NCI-H2107 (cell line): ENCODE data around the gene ELAVL2.
"Not testable (repeated sequence)": the region's sequence is repeated elsewhere in the genome, so short reads cannot be mapped to it uniquely, and the experiment has no call there.

ENCODE experiments used
- DNase-seq: peaks from one replicate; lab custom pipeline; 2025; lab: John Stamatoyannopoulos, UW

The ELAVL2 gene

DNA sequence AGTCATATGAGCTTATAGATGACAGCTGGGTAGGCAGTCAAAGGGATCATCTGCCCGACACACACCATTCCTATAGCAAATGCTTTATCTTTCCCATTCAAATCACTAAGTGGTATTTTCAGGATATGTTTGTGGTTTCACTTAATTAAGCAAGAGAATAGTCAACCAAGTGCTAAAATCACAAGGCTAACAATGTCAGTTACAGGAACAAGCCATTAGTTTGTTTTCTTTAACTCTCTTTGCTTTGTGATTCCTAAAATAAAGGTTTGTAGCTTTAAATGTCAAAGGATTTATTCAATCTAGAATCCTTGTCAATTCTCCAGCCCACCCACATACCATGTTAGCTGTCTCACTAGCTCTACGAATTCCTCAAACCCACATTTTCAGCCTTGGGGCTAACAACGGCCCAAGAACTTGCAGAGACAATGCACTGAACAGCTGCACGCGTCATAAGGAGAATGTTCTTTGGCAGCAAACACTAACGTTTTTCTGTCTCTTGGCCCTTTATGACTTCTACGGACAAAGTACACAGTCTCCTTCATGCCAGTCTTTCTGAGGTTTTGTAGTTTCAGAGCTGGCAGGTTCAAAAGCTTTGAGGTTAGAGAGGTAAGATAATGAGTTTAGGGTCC, 56.6 kb downstream of the ELAVL2 start:
- no peak for DNase-seq

DNA sequence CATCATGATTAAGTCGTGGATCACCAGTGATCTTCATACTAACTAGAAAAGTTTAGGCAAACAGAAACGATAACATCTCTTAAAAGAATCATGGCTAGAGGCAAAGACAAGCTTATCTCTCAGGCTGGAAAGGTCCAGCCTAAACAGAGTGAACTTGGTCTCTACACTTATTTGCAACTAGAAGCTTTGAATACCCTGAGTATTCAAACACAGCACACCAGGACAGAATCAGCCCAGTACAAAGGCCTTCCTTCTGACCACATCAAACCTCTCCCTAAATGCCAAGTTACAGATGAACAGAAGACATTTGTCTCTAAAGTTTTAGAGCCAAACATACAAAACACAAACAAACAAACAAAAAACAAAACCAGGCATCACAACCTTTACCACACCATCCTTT, 57.2 kb downstream of the ELAVL2 start:
- DNase-seq: no peak

DNA sequence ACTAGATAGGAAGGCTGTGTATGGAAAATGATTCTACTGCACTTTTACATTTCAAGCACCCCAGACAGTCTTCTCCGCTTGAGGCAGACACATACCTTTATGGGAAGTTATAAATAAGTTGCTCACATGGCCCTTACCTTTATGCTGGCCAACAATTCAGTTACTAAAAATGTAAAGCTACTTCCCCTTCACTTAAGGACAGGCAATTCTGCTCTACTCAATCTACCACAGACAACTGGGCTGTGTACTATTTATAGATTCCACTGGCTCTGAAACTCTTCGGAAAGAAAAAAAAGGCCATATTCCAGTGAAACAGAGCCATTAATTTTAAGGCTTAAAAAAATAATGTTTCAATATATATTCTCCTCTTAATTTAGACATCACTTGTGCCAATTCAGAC, 59.4 kb downstream of the ELAVL2 start:
- no peak for DNase-seq

DNA sequence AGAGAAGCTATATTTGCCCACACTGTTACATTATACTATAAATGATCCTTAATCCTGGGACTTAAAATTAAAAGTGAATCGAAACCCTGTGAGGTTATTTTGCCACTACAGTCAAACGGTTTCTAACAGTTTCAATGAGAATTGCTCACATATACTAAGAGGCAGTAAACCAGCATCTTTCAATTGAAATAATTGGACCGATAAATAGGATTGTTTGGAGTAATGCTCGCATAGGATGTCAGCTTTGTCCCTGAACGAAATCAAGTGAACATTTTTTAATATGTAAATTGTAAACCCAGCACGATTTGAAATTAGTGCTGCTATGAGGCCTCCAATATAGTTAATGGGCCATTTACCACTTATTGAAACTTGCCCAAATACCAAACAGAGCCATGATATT, 60.5 kb downstream of the ELAVL2 start:
- DNase-seq: no peak

DNA sequence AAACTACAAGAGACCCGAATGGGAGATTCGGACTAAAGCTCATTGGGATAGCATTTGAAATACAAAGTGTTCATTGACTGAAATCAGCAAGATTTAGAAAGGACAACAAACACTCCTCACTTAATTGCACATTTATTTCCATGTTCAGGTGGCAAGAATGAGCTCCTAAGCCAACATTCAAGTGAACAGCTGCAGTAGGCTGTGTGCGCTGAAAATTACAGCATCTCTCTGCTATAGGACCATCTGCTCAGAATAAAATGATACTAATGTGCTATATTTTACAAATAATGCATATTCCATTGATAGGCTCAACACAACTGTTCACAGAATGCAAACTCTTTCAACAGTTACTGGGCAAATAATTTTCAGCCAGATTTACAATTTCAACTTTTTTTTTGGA, 61.8 kb downstream of the ELAVL2 start:
- DNase-seq: no peak

DNA sequence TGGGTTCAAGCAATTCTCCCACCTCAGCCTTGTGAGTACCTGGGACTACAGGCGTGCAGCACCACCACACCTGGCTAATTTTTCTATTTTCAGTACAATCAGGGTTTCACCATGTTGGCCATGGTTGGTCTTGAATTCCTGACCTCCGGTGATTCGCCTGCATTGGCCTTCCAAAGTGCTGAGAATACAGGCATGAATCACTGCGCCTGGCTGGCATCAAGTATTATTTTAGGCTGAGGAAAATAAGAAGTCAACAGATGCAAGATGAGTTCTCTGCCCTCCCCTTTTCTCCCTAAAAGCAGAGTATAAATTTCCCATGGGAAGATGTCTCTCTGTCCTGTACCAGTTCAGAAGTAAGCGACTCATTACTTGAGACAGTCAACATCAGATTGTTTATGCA, 71.5 kb downstream of the ELAVL2 start:
- DNase-seq: no peak

DNA sequence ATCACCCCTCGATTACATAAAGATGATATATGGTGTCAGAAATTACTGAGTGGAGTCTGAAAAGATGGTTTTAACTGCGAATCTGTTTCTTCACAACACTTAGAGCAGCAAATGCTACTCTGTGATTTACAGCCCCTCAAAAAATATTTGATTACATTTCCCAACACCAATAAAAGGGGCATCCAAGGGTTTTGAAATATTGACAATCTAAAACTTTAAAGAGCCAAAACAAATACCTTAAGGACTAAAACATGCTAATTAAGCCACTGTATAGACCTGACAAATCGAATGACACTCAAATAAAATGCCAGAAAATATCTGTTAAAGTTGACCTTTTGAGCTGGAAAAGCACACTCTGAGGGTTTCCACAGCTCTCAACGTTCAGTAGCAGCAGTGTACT, 73.2 kb downstream of the ELAVL2 start:
- DNase-seq: no peak

DNA sequence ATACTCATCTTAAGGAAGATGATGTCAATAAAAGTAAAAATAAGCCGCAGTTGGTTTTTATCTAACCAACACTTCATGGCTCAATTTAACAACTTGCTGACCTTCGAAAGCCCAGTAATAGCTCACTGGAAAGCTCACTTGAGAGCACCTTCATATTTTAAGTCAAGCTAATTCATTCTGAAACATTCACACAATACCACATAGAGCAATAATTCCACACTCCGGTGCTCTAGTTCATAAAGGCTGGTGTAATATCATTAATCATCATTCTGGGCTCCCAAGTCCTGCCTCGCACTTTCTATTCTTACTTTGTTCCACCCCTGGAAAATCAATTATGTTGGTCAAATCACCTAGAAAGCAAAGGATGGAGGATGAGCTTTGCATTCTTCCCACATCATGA, 74.4 kb downstream of the ELAVL2 start:
- no peak for DNase-seq

DNA sequence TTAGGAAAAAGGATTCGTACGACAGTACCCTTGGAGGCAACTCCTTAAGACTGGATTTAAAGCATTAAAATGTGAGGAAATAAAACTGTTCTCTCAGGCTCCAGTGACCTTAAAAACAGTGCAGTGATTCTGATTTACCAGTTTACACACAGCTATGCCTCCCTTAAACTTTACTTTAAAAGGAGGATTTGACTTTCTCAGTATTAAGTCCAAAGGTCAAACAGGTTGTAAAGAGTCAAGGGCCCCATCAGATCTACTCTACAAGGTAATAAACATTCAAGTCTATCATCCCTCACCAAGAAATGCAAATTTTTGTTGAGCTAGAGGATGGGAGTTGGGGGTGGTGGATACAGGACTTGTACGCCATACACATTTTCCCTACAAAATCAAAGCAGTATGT, 75.2 kb downstream of the ELAVL2 start:
- DNase-seq: no peak

DNA sequence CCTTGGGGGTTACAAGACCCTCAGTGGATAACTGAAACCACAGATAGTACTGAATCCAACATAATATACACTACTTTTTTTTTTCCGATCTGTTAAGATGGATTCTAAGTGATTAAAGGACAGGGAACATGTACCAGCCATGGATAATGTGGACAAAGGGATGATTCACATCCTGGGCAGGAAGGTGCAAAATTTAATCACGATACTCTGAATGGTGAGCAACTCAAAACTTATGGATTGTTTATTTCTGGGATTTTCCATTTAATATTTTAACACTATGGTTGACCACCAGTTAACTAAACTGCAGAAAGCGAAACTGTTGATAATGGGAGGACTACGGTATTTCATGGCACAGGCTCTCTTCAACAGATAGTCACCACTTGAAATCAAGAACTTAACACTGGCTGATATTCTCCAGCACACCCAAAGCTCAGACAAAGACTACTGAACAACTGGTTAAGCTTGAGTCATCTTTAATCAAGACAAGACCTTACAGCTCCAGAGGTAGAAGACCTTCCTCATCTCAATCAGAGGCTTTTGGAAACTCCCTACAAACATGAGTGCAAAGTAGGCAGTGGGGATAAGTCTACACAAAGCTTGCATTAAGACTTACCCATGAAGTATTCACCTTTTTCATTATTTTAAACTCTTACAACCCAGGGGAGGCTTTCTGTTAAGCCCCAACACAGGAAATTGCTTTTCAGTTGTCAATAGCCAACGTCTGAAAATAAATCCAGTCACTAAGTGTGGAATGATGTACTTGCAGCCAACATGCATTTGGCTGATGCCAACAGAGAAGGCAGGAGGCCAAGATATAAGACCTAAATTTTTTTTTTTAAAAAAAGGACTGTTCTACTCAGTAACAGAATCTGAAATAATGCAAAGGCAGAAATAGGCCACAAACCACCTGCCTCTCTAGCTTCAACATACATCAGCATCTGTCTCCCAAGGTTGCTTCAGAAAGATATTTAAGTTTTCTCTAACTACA, 78.7 kb downstream of the ELAVL2 start:
- no peak for DNase-seq

DNA sequence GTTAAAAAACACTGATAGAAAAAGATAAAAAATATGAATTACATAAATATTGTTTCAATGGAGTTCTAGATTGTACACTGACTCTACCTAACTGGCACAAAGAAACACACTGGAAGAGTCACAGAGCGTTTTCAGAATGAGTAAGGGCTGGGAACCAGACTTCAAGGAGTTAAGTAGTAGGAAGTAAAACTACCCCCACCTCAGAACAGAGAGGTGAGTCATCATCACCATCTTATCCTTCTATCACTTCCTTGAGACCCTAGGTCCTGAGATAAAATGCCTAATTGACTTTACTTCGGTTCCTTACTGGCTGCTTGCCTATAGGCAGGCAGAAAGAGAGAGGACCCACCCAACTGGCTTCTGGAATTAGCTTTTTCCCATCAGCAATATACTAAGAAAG, 79.7 kb downstream of the ELAVL2 start:
- no peak for DNase-seq

DNA sequence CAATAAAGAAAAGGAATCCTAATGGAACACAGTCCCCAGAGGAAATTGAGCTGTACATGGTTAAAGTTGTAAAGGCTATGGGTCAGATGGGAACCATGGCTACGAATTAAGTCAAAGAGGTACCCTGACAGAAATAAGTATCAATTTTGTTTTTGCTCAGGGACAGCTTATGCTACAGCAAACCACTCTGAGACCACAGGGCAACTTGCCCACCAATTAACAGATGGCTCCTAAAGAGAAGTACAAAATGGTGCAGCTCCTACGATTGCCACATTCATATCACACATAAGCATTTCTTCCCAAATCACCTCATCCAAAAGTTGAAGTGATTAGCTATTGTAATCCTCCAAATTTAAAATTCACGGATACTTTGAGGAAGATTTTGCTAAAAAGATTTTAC, 83.0 kb downstream of the ELAVL2 start:
- no peak for DNase-seq

DNA sequence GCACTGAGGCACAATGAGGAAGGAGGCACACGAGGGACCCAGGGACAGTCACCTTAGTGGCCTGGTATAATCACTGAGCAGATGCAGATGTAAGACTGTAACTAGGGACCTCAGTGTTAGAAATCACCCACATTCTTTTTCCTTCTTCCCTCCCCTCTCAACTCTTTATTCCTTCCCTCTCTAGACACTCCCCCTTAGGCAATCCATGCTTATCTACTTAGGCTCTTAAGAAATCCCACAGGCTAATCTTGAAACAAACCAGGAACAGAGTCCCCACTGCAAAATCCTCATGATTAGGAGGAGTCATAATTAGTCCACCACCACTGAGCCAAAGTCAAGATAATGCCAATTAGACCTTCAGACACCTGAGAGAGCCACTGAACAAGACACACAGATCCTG, 84.7 kb downstream of the ELAVL2 start:
- no peak for DNase-seq

DNA sequence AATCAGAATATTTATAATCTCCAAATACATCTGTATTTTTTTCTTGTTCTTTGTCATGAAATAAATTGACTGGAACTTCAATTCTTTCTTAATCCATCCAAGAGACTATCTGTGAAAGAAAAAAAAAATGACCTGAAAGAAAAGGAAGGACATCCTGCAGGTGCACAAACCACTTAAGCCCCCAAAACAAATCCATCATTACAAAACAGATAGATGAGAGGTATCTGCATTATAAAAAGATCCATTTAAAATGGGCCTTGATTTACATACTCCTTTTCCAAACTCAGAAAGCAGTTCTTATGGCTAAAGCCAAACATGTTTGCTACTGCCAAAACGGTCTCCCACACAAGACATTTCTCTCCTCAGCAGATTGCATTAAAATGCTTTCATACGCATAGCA, 85.5 kb downstream of the ELAVL2 start:
- no peak for DNase-seq

DNA sequence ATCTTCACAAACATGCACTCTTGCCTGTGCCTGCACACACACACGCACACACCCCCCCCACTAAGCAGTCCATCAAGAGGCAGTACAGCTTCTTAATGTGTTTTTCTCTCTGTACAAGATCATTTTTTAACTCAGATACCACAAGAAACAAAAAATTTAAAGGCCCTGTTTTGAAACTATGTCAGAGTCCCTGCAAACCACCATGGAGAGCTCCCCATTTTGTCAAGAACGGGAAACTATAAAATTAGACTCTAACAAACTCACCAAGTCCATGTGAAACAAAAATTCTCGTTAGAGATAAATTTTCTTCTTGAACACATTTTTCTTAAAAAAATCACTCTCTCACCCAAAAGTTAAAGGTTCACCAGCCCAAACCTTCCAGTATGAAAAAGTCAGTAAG, 86.3 kb downstream of the ELAVL2 start:
- no peak for DNase-seq

DNA sequence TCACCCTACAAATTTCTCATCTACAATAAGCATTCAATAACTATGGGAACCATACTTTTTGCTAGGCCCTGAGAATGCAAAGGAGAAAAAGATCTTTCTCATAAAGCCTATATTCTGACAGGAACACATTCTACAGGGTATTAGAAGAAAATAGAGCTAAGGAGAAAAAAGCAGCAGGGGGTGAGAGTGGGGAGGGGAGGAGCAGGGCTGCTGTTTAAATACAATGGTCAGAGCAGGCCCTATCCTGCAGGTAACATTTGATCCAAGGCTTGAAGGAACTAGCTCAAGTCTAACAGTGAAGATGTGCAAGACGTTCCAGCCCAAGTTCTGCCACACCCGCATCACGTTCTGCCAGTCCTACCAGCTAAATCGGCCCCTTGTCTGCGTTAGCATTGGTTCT, 89.7 kb downstream of the ELAVL2 start:
- DNase-seq: no peak

DNA sequence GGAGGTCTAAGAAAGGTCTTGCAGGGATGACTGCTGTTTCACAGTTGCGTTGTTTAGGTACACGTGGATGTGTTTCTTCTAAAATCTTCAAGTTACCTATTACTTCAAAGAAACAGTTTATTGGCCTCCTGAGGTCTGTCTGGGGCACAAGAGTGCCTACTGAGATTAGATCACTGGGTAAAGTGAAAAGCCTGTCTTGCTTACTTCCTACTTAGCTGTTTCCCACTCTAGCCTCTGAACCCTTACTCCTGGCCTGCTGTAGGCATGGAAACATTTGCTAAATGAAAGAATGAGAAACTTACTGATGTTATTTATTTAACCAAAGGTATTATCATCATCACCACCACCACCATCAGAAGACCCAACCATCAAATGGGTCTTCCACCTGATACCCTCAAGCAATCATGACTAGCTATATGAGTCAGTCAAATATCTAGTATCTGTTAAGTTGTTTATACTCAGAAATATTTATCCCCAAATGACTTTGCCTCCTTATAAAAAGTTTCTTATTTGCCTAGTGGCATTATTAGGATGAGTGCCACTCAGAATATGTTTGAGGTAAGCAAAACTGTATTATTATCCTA, 92.5 kb downstream of the ELAVL2 start:
- DNase-seq: no peak

DNA sequence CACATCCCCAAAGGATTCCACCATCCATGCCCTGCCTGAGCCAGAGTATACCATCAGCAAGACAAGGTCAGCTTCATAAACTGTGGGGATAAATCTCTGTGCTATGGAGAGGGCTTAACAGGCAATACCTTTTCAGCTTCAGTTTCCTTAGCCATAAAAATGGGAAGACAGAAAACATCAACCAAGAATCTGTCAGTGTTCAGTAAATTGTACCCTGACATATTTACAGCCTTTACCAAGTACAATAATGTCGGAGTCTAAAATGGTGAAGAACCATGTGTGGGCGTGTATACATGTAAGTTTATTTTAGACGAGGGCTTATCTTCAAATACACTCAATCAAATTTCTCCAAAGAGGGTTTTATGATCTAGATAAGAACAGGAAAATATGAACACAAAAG, 94.7 kb downstream of the ELAVL2 start:
- DNase-seq: no peak

DNA sequence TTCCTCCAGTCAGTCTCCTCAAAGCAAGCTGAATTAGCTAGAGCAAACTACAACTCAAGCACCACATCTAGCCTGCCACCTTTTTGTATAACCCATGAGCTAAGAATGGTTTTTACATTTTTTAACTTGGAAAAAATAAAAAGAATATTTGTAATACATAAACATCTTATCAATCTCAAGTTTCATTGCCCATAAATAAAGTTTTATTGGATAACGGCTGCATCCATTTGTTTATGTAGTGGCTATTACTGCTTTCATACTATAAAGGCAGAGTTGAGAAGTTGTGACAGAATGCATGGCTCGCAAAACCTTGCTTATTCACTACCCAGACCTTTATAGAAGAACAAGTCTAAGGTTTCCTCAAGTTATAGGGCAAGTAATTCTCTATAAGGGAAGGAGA, 95.7 kb downstream of the ELAVL2 start:
- no peak for DNase-seq

DNA sequence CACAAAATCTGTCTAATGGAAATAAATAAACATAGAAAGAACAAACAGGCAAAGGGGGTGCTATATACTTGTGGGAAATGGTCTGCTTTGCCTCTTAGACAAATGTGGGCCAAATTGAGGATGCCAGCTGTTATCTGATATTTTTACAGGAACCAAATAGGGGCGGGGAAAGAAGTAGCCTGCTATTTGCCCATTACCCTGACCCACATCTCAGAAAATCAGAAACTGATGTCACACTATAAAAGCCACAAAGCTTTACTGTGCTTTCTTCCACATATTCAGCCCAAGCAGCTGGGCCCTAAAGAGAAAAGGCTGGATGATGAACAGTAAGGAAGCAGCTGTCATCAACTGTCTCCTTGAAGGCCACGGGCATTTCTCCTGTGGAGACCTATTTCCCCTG, 97.3 kb downstream of the ELAVL2 start:
- no peak for DNase-seq

DNA sequence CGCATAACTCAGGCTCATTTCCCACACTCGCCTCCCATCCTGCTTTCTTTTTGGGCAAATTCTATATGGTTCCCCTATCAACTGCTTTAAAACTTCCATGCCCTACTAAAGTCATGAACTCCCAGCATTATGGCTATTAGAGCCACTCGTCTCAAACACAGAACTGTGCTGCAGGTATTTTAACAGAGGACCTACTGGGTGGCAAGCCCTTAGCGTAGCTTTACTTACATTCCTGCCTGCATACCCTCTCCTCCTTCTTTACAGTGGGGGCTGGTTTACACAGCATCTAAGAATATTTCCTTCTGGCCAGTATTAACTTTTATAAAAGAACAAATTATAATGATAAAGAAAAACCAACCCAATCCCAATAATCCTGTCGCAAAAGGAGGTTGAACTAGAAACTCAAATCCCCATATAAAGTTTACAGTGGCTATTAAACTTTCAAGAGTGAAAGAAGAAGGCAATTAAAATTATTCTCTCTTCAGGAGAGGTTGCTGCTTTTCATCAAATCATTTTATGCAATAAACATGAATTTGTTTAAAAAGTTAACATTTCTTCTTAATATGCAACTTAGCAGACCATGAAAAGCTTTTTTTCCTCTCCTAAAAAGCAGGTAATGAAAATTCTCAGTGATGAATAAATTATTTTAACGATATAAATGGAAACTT, 100.6 kb downstream of the ELAVL2 start:
- no peak for DNase-seq

DNA sequence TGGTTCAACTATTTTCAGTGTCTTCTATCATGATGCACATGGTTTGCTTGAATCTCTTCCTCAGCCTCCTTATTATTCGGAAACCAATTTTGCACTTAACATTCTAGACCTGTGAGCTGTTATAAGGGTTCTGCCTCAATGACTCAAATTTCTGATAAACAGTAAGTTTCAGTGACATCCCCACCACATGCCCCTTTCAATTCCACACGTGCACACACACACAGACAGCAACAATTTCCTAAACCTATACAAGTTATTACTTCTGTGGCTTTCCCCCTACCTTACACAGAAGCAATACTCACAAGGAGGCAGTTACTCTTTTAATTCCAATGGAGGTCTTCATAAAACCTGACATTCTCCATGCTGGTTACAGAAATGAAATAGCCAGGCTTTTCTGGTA, 102.4 kb downstream of the ELAVL2 start:
- DNase-seq: no peak

DNA sequence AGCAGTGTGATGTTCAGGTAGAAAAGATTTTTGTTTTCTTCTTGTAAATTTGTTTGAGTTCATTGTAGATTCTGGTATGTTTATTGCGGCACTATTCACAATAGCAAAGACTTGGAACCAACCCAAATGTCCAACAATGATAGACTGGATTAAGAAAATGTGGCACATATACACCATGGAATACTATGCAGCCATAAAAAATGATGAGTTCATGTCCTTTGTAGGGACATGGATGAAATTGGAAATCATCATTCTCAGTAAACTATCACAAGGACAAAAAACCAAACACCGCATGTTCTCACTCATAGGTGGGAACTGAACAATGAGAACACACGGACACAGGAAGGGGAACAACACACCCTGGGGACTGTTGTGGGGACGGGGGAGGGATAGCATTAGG, 103.0 kb downstream of the ELAVL2 start:
- not testable (repeated sequence) for DNase-seq
